Erythroblast (primary cell): ENCODE measurements around the gene PCK1.

Experiments
- GATA1 ChIP-seq: IDR thresholded peaks from 2 replicates; pipeline ENCODE4 v1.6.1; 2011; ENCODE audit warnings: low read depth, mild to moderate bottlenecking, control low read depth, low read length, moderate library complexity
- POLR2A ChIP-seq: IDR thresholded peaks from 2 replicates; pipeline ENCODE4 v1.6.1; 2011; ENCODE audit warnings: mild to moderate bottlenecking, low read length

GRCh38 chr20:57586943-57587277 is 26.0 kb downstream of the PCK1 start:
- TF ChIP-seq POLR2A (no peak), GATA1 (no peak)
